Ovary (tissue), 9 donors: ENCODE data around the gene UBE2Z. TPM values are rescaled to one million over a fixed set of nuclear protein-coding genes. Genes with fewer than 3 reads are reported as not detected.
"Not testable (repeated sequence)": the region's sequence is repeated elsewhere in the genome, so short reads cannot be mapped to it uniquely, and the experiment has no call there.

Experiments used
- DNase-seq, 5 donors: peaks; one replicate each; pipeline ENCODE4 v3.0.0-alpha.2; 2019 to 2020
- H3K27ac ChIP-seq, 2 donors: fragments of 200-600 bp; one replicate each; pipeline versions ENCODE4 v1.5.1 to v1.8.0; 2019 to 2022
- H3K27me3 ChIP-seq: fragments of 200-600 bp; one replicate; pipeline ENCODE4 v1.8.0; 2022
- H3K36me3 ChIP-seq: fragments of 200-600 bp; sonication (generic); one replicate; pipeline ENCODE4 v1.5.1; 2019
- H3K4me1 ChIP-seq: one replicate; pipeline ENCODE4 v1.8.1; 2013; ENCODE audit warnings: mild to moderate bottlenecking, moderate library complexity; ENCODE audit not compliant: insufficient read depth
- H3K4me3 ChIP-seq: fragments of 200-600 bp; sonication (generic); one replicate; pipeline ENCODE4 v1.5.1; 2017
- H3K9me3 ChIP-seq, 2 donors: fragments of 200-600 bp in 1 of 2; sonication (generic) in 1 of 2; one replicate each; pipeline versions ENCODE4 v1.5.1 to v1.8.1; 2013 to 2019; ENCODE audit warnings: mild to moderate bottlenecking in 1 of 2, moderate library complexity in 1 of 2
- EP300 ChIP-seq: sonication (generic); formaldehyde crosslinking; IDR thresholded peaks from one replicate; pipeline ENCODE4 v1.6.1; 2017; ENCODE audit warnings: antibody characterized with exemption
- POLR2A ChIP-seq: fragments of 450-650 bp; IDR thresholded peaks from one replicate; pipeline ENCODE4 v1.6.1; 2017; ENCODE audit warnings: antibody characterized with exemption, mild to moderate bottlenecking, moderate library complexity
- WGBS, 3 donors: extraction: QIAGEN DNeasy Blood & Tissue Kit in 1 of 3; methylation state at CpG; one replicate each; pipeline versions ENCODE4 v1.1.5 to v1.1.7; 2013 to 2017; 5-methylcytosine and 5-hydroxymethylcytosine counted together
- intact Hi-C, 4 donors: fragments of 100-400 bp; cut with DNase I; formaldehyde crosslinking; loops; one replicate each; pipeline versions ENCODE4 v1.11.0 to v1.15.1; 2022 to 2023
- polyA plus RNA-seq, 2 donors: library from polyadenylated mRNA; stranded (reverse); fragments of 200-250 nt in 1 of 2; fragments of 350-450 nt in 1 of 2; fragmentation: Illumina TruSeq in 1 of 2; extraction: RNeasy Lipid Tissue Mini Kit (QIAGEN cat#74804) in 1 of 2; gene quantifications; one replicate each; pipeline ENCODE4 v1.2.3, GENCODE V29; 2013 to 2014
- total RNA-seq, 7 donors: library from RNA; depleted of rRNA in 2 of 7; stranded (reverse); fragments of >200 nt in 2 of 7; fragmentation: NEBNext Ultra II Directional in 3 of 7; extraction: Animal tissue kit (Norgen Biotek cat#: 25700) in 3 of 7; gene quantifications; one replicate each; pipeline versions ENCODE4 v1.1.0 to v1.2.4, GENCODE V29; 2016 to 2023
- TF ChIP-seq, protein P1 (sequence below), 3 donors: fragments of 450-650 bp in 2 of 3; fragments of 200-600 bp in 1 of 3; IDR thresholded peaks; one replicate each; pipeline versions ENCODE4 v1.5.1 to v1.8.0; 2016 to 2022; ENCODE audit warnings: antibody characterized with exemption in 3 of 3, mild to moderate bottlenecking in 1 of 3
- donor health status: DM: no; HTN: no; CAD: no; lungs with moderate emphysema.
- donor health status: DM: no; HTN: no; CAD: no.
- donor health status: Bipolar disorder and iron deficiency.
- donor health status: DM: yes; HTN: yes; CAD: no.
- donor health status: DM: no; HTN: no; CAD: no.
- donor health status: DM: yes; HTN: yes; CAD: no.

Gene UBE2Z
- total and polyA plus RNA-seq, 9 donors = 32.0 to 93.4 (median 58.2) TPM

DNA sequence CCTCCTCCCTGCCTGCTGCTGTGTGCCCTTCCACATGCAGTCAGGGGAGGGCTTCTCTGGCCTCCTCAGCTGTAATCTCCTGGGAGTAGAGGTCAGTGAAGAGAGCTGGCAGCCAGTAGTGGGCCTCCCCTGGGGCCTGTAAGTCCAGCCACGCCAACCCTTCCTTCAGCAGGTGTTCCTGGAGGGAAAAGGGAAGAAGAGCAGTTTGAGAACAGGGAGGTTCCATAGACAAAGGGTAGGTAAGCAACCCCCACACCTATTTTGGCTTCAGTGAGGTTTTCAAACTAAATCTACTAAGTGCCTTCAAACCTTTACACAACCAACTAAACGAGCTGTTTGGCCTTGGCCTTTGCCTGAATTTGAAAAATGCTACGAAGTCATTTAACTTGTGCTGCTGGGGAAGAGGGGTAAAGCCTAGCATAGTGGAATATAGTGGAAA lies 22.2 kb downstream of the UBE2Z start:
- no peak overlapping the region for H3K4me3 ChIP-seq
- no peaks in the 10 kb centered on the region for H3K27me3 ChIP-seq
- H3K36me3 ChIP-seq = peaks cover 3% of the 10 kb centered on the region
- WGBS, 3 donors = 16 to 30% (median 21%) methylated on average over 3 of the region's 3 CpGs
- TF ChIP-seq, protein P1, sequence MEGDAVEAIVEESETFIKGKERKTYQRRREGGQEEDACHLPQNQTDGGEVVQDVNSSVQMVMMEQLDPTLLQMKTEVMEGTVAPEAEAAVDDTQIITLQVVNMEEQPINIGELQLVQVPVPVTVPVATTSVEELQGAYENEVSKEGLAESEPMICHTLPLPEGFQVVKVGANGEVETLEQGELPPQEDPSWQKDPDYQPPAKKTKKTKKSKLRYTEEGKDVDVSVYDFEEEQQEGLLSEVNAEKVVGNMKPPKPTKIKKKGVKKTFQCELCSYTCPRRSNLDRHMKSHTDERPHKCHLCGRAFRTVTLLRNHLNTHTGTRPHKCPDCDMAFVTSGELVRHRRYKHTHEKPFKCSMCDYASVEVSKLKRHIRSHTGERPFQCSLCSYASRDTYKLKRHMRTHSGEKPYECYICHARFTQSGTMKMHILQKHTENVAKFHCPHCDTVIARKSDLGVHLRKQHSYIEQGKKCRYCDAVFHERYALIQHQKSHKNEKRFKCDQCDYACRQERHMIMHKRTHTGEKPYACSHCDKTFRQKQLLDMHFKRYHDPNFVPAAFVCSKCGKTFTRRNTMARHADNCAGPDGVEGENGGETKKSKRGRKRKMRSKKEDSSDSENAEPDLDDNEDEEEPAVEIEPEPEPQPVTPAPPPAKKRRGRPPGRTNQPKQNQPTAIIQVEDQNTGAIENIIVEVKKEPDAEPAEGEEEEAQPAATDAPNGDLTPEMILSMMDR (IDR thresholded peaks at IDR 0.05) = no peak
- DNase-seq = no peak
- no peaks in the 10 kb centered on the region for H3K4me1 ChIP-seq
- no peaks in the 10 kb centered on the region for H3K9me3 ChIP-seq
- no peak overlapping the region for H3K27ac ChIP-seq
- intact Hi-C loops = no loop called here

DNA sequence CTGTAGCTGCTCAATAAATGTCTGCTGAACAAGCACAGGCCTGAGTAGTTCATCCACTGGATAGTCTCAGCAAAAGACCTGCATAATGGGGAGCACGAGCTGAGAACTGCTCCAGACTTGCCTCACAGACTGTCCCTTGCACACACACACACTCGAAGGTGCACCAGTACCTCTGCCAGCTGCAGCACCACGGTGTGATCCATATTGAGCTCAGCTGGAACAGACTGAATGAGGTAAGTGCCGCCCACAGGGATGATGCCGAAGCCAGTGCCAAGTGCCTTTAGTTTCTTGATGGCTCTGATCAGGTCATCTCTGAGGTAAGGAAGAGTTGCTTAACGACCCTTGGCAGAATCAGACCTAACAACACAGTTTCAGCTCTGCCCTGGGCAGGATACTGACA lies 24.8 kb downstream of the UBE2Z start:
- H3K27me3 ChIP-seq = no peaks in the 10 kb centered on the region
- WGBS, 3 donors = 87 to 90% (median 88%) methylated on average over 6 of the region's 6 CpGs
- H3K27ac ChIP-seq = no peak overlapping the region
- no peaks in the 10 kb centered on the region for H3K36me3 ChIP-seq
- no peaks in the 10 kb centered on the region for H3K4me1 ChIP-seq
- no peak for DNase-seq
- no peak for TF ChIP-seq POLR2A
- TF ChIP-seq EP300 = no peak
- TF ChIP-seq, protein P1 (IDR thresholded peaks at IDR 0.05) = no peak
- intact Hi-C loops = no loop called here
- H3K9me3 ChIP-seq = no peaks in the 10 kb centered on the region
- no peak overlapping the region for H3K4me3 ChIP-seq

DNA sequence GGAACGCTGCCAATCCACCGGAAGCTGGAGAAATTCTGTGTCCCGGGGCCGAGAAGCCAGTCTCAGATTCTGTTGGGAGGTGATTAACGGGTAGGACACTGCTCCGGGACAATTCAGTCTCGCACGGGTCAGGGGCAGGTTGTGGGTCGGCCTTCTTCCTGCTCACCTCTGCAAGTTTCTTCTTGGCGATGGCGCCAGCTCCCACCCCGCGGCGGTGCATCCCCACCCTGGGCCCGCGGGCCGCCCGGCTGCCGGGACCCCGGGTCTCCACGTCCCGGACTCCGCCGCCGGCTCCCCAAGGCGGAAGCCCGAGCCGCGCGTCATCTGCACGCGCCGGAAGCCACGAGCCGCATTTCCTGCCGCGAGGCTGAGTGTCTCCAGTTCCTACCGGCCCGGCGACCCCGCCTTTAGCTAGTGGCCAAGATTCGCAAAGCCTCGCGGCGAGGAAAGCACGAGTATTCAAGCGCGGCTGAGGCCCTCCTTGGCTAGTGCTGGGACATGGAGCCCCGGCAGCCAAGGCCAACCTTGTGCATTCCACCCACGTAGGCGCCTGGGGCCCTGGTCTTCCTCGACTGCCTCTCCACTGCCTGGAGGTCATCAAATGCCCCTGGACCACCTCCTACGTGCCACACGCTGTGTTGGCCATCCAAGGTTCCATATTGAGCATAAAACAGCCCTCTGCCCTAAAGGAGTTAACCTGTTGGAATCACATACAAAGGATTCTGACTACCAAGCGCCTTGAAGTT lies 36.5 kb downstream of the UBE2Z start, which contains the start of gene SNF8:
Gene SNF8 (minus strand): TSS at position 328 of the 746 bp plus-strand sequence. CDS start 108 bp downstream, at position 220.
- Histone ChIP-seq H3K4me3 (peak within 1 kb of the TSS; percentile 85), H3K4me1 (peaks cover 11% of the 10 kb centered on the region), H3K27ac (peak within 1 kb of the TSS in 1 of 2 donors; percentile 65), H3K9me3 (no peaks in the 10 kb centered on the region), H3K36me3 (no peaks in the 10 kb centered on the region), H3K27me3 (no peaks in the 10 kb centered on the region)
- DNase-seq = peak; percentile 85 to 95 (median 87)
- WGBS, 3 donors = 2 to 3% (median 2%) methylated on average over 44 to 55 of the region's 55 CpGs
- peak; percentile 62 for TF ChIP-seq POLR2A
- TF ChIP-seq EP300 = peak; percentile 4
- TF ChIP-seq, protein P1 (IDR thresholded peaks at IDR 0.05) = no peak
- intact Hi-C loops = no loop called here

DNA sequence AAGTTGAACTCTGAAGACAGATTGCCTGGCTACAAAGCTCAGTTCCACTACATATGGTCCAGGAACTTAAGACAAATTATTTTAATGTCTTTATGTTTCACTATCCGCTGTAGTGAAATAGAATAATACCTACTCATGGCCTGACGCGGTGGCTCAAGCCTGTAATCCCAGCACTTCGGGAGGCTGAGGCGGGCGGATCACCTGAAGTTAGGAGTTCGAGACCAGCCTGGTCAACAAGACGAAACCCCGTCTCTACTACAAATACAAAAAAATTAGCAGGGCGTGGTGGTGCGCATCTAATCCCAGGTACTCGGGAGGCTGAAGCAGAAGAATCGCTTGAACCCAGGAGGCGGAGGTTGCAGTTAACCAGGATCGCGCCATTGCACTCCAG lies 37.0 kb downstream of the UBE2Z start:
- H3K9me3 ChIP-seq, H3K27me3 ChIP-seq, intact Hi-C loops, DNase-seq, H3K36me3 ChIP-seq: not testable (repeated sequence)
- Histone ChIP-seq H3K4me3 (peak overlapping the region; percentile 85), H3K27ac (peak overlapping the region in 1 of 2 donors; percentile 65), H3K4me1 (peaks cover 11% of the 10 kb centered on the region)
- WGBS, 3 donors = 91 to 96% (median 96%) methylated on average over 16 of the region's 16 CpGs

DNA sequence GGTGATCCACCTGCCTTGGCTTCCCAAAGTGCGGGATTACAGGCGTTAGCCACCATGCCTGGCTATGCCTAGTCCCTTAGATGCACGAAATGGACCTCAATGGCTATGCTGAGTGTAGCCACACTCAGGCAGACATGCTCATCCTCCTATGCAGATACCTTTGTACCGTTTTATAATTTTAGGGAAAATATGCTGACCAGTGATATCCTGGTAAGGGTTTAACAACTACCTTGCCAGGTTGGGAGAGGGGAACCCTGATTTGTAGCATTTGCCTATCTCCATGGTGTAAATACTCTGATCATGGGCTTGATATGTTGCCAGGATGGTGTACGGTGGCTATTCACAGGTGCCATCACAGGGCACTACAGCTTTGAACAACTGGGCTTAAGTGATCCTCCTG lies 43.4 kb downstream of the UBE2Z start:
- 70 to 77% (median 71%) methylated on average over 5 of the region's 5 CpGs for WGBS, 3 donors
- no peaks in the 10 kb centered on the region for H3K27me3 ChIP-seq
- intact Hi-C loops = no loop called here

More for the DNA sequence above, 43.4 kb downstream of the UBE2Z start:
- H3K4me1 ChIP-seq = no peaks in the 10 kb centered on the region
- TF ChIP-seq EP300 = no peak
- TF ChIP-seq POLR2A = no peak
- TF ChIP-seq, protein P1 (IDR thresholded peaks at IDR 0.05) = no peak
- no peak overlapping the region for H3K4me3 ChIP-seq
- H3K27ac ChIP-seq = no peak overlapping the region
- DNase-seq = no peak
- H3K36me3 ChIP-seq = no peaks in the 10 kb centered on the region
- no peaks in the 10 kb centered on the region for H3K9me3 ChIP-seq
